K562 (cell line): ENCODE measurements around the gene TM9SF4. TPM values are rescaled to one million over a fixed set of nuclear protein-coding genes. Genes with fewer than 3 reads are reported as not detected.

ENCODE experiments used
- ASH1L ChIP-seq: fragments of 450-650 bp; IDR thresholded peaks from 2 replicates; pipeline ENCODE4 v1.6.1; 2018; ENCODE audit warnings: borderline replicate concordance, mild to moderate bottlenecking, low read depth; ENCODE audit not compliant: partially characterized antibody
- ATF7 ChIP-seq: fragments of 450-650 bp; IDR thresholded peaks from 2 replicates; pipeline ENCODE4 v1.7.1; 2014; ENCODE audit warnings: mild to moderate bottlenecking, moderate library complexity
- BCL6 ChIP-seq: fragments of 250-450 bp; sonication (Bioruptor Pico); IDR thresholded peaks from 2 replicates; pipeline ENCODE4 v1.4.0; 2020
- DPF2 ChIP-seq: fragments of 450-650 bp; IDR thresholded peaks from 2 replicates; pipeline ENCODE4 v1.6.1; 2016
- EHMT2 ChIP-seq: fragments of 450-650 bp; IDR thresholded peaks from 2 replicates; pipeline ENCODE4 v1.6.1; 2018; ENCODE audit warnings: antibody characterized with exemption
- ERF ChIP-seq: fragments of 450-650 bp; formaldehyde crosslinking; IDR thresholded peaks from 2 replicates; pipeline ENCODE4 v1.4.0; 2020; ENCODE audit warnings: mild to moderate bottlenecking, mixed read lengths
- ESRRA ChIP-seq: fragments of 450-650 bp; IDR thresholded peaks from 2 replicates; pipeline ENCODE4 v1.6.1; 2014; ENCODE audit warnings: low read depth, mild to moderate bottlenecking, moderate library complexity, borderline replicate concordance
- GABPA ChIP-seq: fragments of 200-800 bp; sonication (Bioruptor generic); conservative IDR thresholded peaks from 2 replicates; pipeline ENCODE4 v1.6.1; 2016; ENCODE audit warnings: low read depth, missing genetic modification characterization, missing compliant biosample characterization
- GTF2A2 ChIP-seq: IDR thresholded peaks from 2 replicates; pipeline ENCODE4 v1.6.1; 2016; ENCODE audit warnings: mild to moderate bottlenecking, missing genetic modification characterization, missing compliant biosample characterization
- KAT8 ChIP-seq: fragments of 450-650 bp; IDR thresholded peaks from 2 replicates; pipeline ENCODE4 v1.6.1; 2016; ENCODE audit warnings: low read depth, mild to moderate bottlenecking
- KDM4B ChIP-seq, 2 experiments: fragments of 450-650 bp in 1 of 2; sonication (generic) in 1 of 2; IDR thresholded peaks; 2 replicates each; pipeline ENCODE4 v1.6.1; 2016 to 2017; ENCODE audit warnings: borderline replicate concordance in 2 of 2, antibody characterized with exemption in 1 of 2, low read depth in 1 of 2, mild to moderate bottlenecking in 1 of 2
- KLF13 ChIP-seq: fragments of 450-650 bp; IDR thresholded peaks from 2 replicates; pipeline ENCODE4 v1.6.1; 2016; ENCODE audit warnings: missing genetic modification characterization, low read depth, mild to moderate bottlenecking, missing compliant biosample characterization, moderate library complexity, borderline replicate concordance
- PHB ChIP-seq: fragments of 250-450 bp; sonication (Bioruptor Pico); IDR thresholded peaks from 2 replicates; pipeline ENCODE4 v1.5.0; 2021
- POLR2AphosphoS5 ChIP-seq: IDR thresholded peaks from 2 replicates; pipeline ENCODE4 v1.6.1; 2011; ENCODE audit warnings: mild to moderate bottlenecking, low read depth, low read length, moderate library complexity; ENCODE audit not compliant: control insufficient read depth, insufficient read depth
- RBM14 ChIP-seq: fragments of 200-400 bp; formaldehyde crosslinking; IDR thresholded peaks from 2 replicates; pipeline ENCODE4 v1.6.1; 2018; ENCODE audit warnings: low read depth, mild to moderate bottlenecking, low read length, moderate library complexity, borderline replicate concordance; ENCODE audit not compliant: insufficient read depth
- RFX5 ChIP-seq: IDR thresholded peaks from 2 replicates; pipeline ENCODE4 v1.6.1; 2011; ENCODE audit warnings: low read depth, mild to moderate bottlenecking, improper control_type of control experiment, low read length
- TAF7 ChIP-seq: fragments of 450-650 bp; IDR thresholded peaks from 2 replicates; pipeline ENCODE4 v1.6.1; 2016; ENCODE audit warnings: missing genetic modification characterization, missing compliant biosample characterization
- TOE1 ChIP-seq, 2 experiments: fragments of 450-650 bp in 1 of 2; sonication (generic) in 1 of 2; formaldehyde crosslinking in 1 of 2; IDR thresholded peaks; 2 replicates each; pipeline versions ENCODE4 v1.7.1 to v1.8.0; 2016 to 2022; ENCODE audit warnings: borderline replicate concordance in 2 of 2, mild to moderate bottlenecking in 2 of 2, antibody characterized with exemption in 1 of 2, inconsistent platforms in 1 of 2, low read depth in 1 of 2, missing genetic modification reagents in 1 of 2, moderate library complexity in 1 of 2
- VEZF1 ChIP-seq: fragments of 200-800 bp; sonication (Bioruptor generic); IDR thresholded peaks from 2 replicates; pipeline ENCODE4 v1.6.1; 2017; ENCODE audit warnings: missing genetic modification characterization, missing compliant biosample characterization
- XRCC3 ChIP-seq: fragments of 450-650 bp; IDR thresholded peaks from 2 replicates; pipeline ENCODE4 v1.6.1; 2017; ENCODE audit warnings: mild to moderate bottlenecking, moderate library complexity
- ZBTB9 ChIP-seq: fragments of 450-650 bp; formaldehyde crosslinking; IDR thresholded peaks from 2 replicates; pipeline ENCODE4 v1.4.0; 2020; ENCODE audit warnings: mild to moderate bottlenecking, moderate library complexity
- ZNF280B ChIP-seq: fragments of 250-450 bp; sonication (Bioruptor Pico); IDR thresholded peaks from 2 replicates; pipeline ENCODE4 v1.5.1; 2021; ENCODE audit warnings: mild to moderate bottlenecking
- ZNF583 ChIP-seq: fragments of 250-450 bp; sonication (Bioruptor Pico); IDR thresholded peaks from 2 replicates; pipeline ENCODE4 v1.4.0; 2020
- ZNF766 ChIP-seq: fragments of 200-800 bp; sonication (Bioruptor generic); conservative IDR thresholded peaks from 2 replicates; pipeline ENCODE4 v1.6.1; 2016; ENCODE audit warnings: missing genetic modification characterization, missing compliant biosample characterization
- polyA plus RNA-seq, 8 experiments: library from polyadenylated mRNA; depleted of rRNA in 4 of 8; stranded (reverse) in 5 of 8; unstranded in 3 of 8; fragments of >200 nt; fragmentation: Nextera tagmentation in 2 of 8; fragmentation: Illumina TruSeq in 1 of 8; extraction: Ambion mirVana in 2 of 8; extraction: Trizol in 1 of 8; gene quantifications; 2 replicates each; pipeline versions ENCODE4 v1.2.1 to v1.2.3, GENCODE V29; 2011 to 2014; ENCODE audit warnings: inconsistent platforms in 1 of 8, missing spikeins in 1 of 8
- total RNA-seq, 7 experiments: library from RNA; depleted of rRNA in 6 of 7; stranded (reverse); fragments of >200 nt in 6 of 7; fragmentation: Illumina TruSeq in 2 of 7; extraction: Trizol in 2 of 7; gene quantifications; 2 replicates each; pipeline versions ENCODE4 v1.2.1 to v1.2.3, GENCODE V29; 2011 to 2021; ENCODE audit warnings: low replicate concordance in 1 of 7

The TM9SF4 gene
- total and polyA plus RNA-seq, 9 of the 15 experiments (the other 6 are each of a cell fraction or from before 2014, with no cell fraction given) = 14.5 to 46.3 (median 26.9) TPM

- TF ChIP-seq ASH1L = peak; percentile 89
- peak; percentile 83 for TF ChIP-seq KLF13
- peak; percentile 76 for TF ChIP-seq POLR2AphosphoS5
- peak; percentile 68 for TF ChIP-seq ESRRA
- no peak for TF ChIP-seq RBM14
- TF ChIP-seq ERF (CRISPR knock-in tag) = 0 out of 2 replicates have a peak, but pooled peaks have one; percentile 57
- peak; percentile 76 for TF ChIP-seq VEZF1 (CRISPR knock-in tag)
- TF ChIP-seq ZNF583 = 0 out of 2 replicates have a peak, but pooled peaks have one; percentile 58
- TF ChIP-seq ZBTB9 (CRISPR knock-in tag) = peak; percentile 93
- TF ChIP-seq BCL6 = no peak
- TF ChIP-seq KDM4B (IDR thresholded peaks at IDR 0.05; ENCODE audit: borderline replicate concordance in 2 of 2, low read depth in 1 of 2) = peak in 1 of 2 experiments; percentile 76; a peak in 1 of 4 replicates
- TF ChIP-seq GABPA (tag) = peak; percentile 93
- TF ChIP-seq KAT8 = peak; percentile 38; the same call in 1 of the 2 replicates
- TF ChIP-seq ZNF766 = peak; percentile 96
- TF ChIP-seq XRCC3 = no peak
- no peak for TF ChIP-seq ZNF280B (CRISPR knock-in tag)
- peak; percentile 97 for TF ChIP-seq TAF7
- no peak for TF ChIP-seq PHB (CRISPR knock-in tag)
- peak; percentile 25; the same call in 1 of the 2 replicates for TF ChIP-seq GTF2A2 (tag)
- peak; percentile 63; the same call in 1 of the 2 replicates for TF ChIP-seq EHMT2
- 0 out of 2 replicates have a peak, but pooled peaks have one; percentile 13 for TF ChIP-seq RFX5
- peak; percentile 54; the same call in 1 of the 2 replicates for TF ChIP-seq TOE1 (IDR thresholded peaks at IDR 0.05; ENCODE audit: borderline replicate concordance)
- TF ChIP-seq TOE1 (CRISPR knock-in tag; IDR thresholded peaks at IDR 0.05; ENCODE audit: borderline replicate concordance, low read depth) = no peak
- peak; percentile 31; the same call in 1 of the 2 replicates for TF ChIP-seq DPF2
- peak; percentile 99 for TF ChIP-seq ATF7
Measured at GRCh38 chr20:32109392-32110172, at the start of gene TM9SF4 (continued).
